OCI-M2 (cell line): Measurements from ENCODE around the gene POMT1.
"Not testable (repeated sequence)": the region's sequence is repeated elsewhere in the genome, so short reads cannot be mapped to it uniquely, and the experiment has no call there.

Experiments used
- DNase-seq: peaks from one replicate; lab custom pipeline; 2025; ENCODE audit not compliant: unreplicated experiment; lab: John Stamatoyannopoulos, UW

POMT1 gene

GRCh38 chr9:131492070-131492469 lies 10.6 kb upstream of the POMT1 start:
- no peak for DNase-seq

GRCh38 chr9:131494296-131494870 lies 8.3 kb upstream of the POMT1 start:
- DNase-seq, result no peak

DNA sequence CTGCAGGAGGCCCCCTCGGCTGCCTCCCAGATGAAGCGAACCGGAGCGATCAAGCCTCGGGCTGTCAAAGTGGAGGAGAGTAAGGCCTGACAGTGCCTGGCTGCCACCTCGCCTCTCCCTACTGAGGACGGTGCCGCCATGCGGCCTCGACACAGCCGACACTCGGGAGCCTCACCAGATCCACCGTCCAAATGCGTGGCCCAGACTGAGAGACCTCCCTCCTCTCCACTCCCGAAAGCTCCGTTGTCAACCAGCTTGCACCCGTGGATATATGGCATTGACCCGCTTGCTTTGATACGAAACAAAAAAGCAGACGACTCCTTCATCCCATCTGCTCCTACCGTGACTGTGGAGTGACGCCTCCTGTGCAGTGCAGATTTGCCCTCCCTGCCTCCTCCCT lies 6.9 kb upstream of the POMT1 start:
- no peak for DNase-seq

DNA sequence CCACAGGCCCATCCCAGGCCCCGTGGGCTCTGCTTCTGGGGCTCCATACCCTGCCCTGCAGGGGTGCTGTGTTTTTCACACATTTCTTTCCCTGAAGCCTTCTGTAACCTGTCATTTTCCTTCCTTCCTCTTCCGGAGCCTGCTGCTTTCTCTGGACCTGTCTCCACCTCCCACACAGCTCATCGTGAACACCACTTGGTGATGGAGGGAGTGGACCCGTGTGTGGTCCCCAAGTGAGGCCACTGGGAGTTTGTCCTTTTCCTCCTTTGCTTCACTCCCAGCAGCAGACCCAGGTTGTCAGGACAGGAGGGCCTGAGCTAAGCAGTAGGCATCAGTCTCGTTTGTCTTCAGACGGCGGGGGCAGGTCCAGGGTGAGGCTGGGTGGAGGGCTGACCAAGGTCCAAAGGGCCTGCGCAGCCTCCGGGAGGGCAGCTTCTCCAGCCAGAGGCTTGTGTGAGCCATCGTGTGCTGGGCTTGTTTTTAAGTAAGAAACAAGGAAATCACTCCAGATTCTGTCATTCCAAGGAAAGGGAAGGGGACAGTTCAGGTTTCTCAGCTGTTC lies 5.8 kb upstream of the POMT1 start:
- no peak for DNase-seq

- DNase-seq, result no peak
Measured at GRCh38 chr9:131499254-131499767, 3.4 kb upstream of the POMT1 start.

DNA sequence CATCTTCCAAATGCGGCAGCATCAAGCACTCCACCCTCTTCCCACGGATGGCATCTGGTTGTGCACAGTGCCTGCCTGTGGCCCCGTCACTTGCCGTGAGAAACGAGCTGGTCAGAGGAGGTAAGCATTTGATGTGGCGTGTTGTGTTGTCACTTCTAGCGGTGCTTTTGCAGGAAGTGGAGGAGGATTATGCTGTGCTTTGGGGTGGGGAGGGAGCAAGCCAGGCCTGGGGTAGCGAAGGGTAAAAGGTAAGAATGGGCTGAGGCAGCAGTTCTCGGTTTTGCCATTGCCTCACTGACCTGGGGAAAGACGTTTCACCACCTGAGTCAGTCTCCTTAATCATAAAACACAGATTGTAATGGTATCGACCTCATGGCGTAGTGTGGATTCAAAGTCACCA lies 2.3 kb upstream of the POMT1 start:
- DNase-seq, result no peak

- DNase-seq, result no peak
Measured at GRCh38 chr9:131500939-131501541, 1.7 kb upstream of the POMT1 start.

- DNase-seq, result no peak
Measured at GRCh38 chr9:131503626-131504465, 1.1 kb downstream of the POMT1 start.

GRCh38 chr9:131505012-131505411 lies 2.3 kb downstream of the POMT1 start:
- DNase-seq, result no peak

GRCh38 chr9:131511416-131511815 lies 8.7 kb downstream of the POMT1 start:
- DNase-seq, result no peak

DNA sequence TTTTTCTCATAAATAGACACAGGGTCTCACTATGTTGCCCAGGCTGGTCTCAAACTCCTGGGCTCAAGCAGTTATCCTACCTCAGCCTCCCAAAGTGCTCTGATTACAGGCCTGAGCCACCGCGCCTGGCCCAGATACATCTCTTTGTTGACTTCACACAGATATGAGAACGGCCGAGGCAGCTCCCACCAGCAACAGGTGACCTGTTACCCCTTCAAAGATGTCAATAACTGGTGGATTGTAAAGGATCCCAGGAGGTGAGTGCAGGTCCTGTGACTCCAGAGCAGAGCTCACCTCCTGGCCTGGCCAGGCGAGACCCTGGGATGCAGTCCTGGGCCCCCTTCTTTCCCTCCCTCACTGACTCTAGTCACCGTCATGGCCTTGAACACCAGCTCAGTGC lies 9.2 kb downstream of the POMT1 start:
- DNase-seq, result no peak

GRCh38 chr9:131513177-131513576 lies 10.5 kb downstream of the POMT1 start:
- no peak for DNase-seq

DNA sequence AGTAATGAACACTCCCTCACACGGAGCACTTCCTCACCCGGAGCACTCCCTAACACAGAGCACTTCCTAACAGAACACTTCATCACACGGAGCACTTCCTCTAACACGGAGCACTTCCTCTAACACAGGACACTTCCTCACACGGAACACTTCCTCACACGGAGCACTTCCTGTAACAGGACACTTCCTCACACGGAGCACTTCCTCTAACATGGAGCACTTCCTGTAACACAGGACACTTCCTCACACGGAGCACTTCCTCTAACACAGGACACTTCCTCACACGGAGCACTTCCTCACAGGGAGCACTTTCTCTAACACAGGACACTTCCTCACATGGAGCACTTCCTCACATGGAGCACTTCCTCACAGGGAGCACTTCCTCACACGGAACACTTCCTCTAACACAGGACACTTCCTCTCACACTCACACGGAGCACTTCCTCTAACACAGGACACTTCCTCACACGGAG lies 12.9 kb downstream of the POMT1 start:
- not testable (repeated sequence) for DNase-seq

DNA sequence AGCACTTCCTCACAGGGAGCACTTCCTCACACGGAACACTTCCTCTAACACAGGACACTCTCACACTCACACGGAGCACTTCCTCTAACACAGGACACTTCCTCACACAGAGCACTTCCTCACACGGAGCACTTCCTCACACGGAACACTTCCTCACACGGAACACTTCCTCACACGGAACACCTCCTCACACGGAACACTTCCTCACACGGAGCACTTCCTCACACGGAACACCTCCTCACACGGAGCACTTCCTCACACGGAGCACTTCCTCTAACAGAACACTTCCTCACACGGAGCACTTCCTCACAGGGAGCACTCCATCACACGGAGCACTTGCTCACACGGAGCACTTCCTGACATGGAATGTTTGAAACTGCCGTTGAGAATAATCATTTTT lies 13.4 kb downstream of the POMT1 start:
- no peak for DNase-seq

DNA sequence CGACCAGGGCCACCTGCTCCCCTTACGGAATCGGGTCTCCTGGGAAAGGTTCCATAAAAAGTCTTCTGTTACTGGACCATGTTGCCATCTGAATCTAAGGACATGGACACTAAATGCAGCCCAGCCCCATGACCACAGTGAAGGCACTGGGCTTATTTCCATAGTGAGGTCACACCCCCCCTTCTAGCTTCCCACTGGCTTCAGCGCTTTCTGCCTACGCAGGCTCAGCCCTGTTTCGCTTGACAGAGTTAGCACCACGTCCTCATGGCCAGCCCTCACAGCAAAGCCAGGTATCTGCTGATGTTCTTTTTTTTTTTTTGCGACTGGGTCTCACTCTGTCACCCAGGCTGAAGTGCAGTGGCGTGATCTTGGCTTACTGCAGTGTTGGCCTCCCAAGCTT lies 14.2 kb downstream of the POMT1 start:
- DNase-seq, result no peak

- no peak for DNase-seq
Measured at GRCh38 chr9:131517761-131518190, 15.1 kb downstream of the POMT1 start.

GRCh38 chr9:131518553-131518952 lies 15.8 kb downstream of the POMT1 start:
- DNase-seq, result no peak

- no peak for DNase-seq
Measured at GRCh38 chr9:131520503-131520902, 17.8 kb downstream of the POMT1 start.

DNA sequence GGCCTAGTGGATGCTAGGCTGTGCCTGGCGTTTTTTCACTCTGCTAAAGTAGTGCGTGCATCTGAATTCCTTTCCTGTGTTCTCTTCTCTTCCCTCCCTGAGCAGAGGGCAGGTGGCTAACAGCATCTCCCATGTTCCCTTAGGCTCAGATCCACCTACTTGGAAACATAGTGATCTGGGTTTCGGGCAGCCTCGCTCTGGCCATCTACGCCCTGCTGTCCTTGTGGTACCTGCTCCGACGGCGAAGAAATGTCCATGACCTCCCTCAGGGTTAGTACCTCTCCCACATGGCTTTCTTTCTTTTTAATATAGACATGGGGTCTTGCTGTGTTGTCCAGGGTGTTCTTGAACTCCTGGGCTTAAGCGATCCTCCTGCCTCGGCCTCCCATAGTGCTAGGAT lies 18.5 kb downstream of the POMT1 start:
- DNase-seq, result no peak

DNA sequence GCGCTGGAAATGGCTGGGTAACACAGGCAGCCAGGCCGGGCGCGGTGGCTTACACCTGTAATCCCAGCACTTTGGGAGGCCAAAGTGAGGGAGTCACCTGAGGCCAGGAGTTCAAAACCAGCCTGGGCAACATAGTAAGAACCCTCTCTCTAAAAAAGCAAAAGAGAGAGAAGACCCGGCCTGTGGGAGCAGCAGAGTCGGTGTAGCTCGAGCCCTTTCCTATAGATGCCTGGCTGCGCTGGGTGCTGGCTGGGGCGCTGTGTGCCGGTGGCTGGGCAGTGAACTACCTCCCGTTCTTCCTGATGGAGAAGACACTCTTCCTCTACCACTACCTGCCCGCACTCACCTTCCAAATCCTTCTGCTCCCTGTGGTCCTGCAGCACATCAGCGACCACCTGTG lies 19.1 kb downstream of the POMT1 start:
- no peak for DNase-seq

- no peak for DNase-seq
Measured at GRCh38 chr9:131522257-131523085, 19.8 kb downstream of the POMT1 start.
